SU-DHL-6 (cell line): ENCODE results near the gene NOTO.

Source experiments
- H2AFZ ChIP-seq: fragments of 200-600 bp; sonication (generic); 2 replicates; pipeline ENCODE4 v1.6.1; 2014; ENCODE audit warnings: low read depth, mild to moderate bottlenecking, moderate library complexity, mixed read lengths, antibody characterized with exemption, low read length; ENCODE audit not compliant: severe bottlenecking
- H3F3A ChIP-seq: fragments of 200-600 bp; shearing (Covaris generic); 2 replicates; pipeline ENCODE4 v1.6.0; 2016; ENCODE audit warnings: antibody characterized with exemption, mild to moderate bottlenecking; ENCODE audit not compliant: insufficient read depth
- H3K27ac ChIP-seq: fragments of 200-600 bp; sonication (generic); 2 replicates; pipeline ENCODE4 v1.5.1; 2016; ENCODE audit warnings: low read depth, mild to moderate bottlenecking, low read length, moderate library complexity, mixed read lengths
- H3K27me3 ChIP-seq: fragments of 200-600 bp; sonication (generic), shearing (Covaris generic); 2 replicates; pipeline ENCODE4 v1.6.0; 2014; ENCODE audit warnings: mild to moderate bottlenecking, low read length
- H3K36me3 ChIP-seq: fragments of 200-600 bp; sonication (generic); 2 replicates; pipeline ENCODE4 v1.6.1; 2014; ENCODE audit warnings: mild to moderate bottlenecking, low read length, mixed read lengths
- H3K4me2 ChIP-seq: fragments of 300-600, 200-600 bp; shearing (Covaris generic), sonication (generic); 2 replicates; pipeline ENCODE4 v1.6.0; 2014; ENCODE audit warnings: low read length, low read depth, mild to moderate bottlenecking; ENCODE audit not compliant: poor library complexity, severe bottlenecking
- H3K4me3 ChIP-seq: fragments of 200-600 bp; sonication (generic); 2 replicates; pipeline ENCODE4 v1.5.1; 2014; ENCODE audit warnings: antibody characterized with exemption, low read length, mild to moderate bottlenecking, mixed read lengths; ENCODE audit not compliant: insufficient read depth, poor library complexity, severe bottlenecking
- H3K79me2 ChIP-seq: fragments of 200-600 bp; sonication (generic); 2 replicates; pipeline ENCODE4 v1.6.1; 2014; ENCODE audit warnings: mild to moderate bottlenecking, low read length, moderate library complexity; ENCODE audit not compliant: insufficient read depth
- H3K9ac ChIP-seq: fragments of 200-600 bp; sonication (generic); 2 replicates; pipeline ENCODE4 v1.7.0; 2014; ENCODE audit warnings: mild to moderate bottlenecking, low read length
- H3K9me2 ChIP-seq: fragments of 200-600 bp; sonication (generic); replicated peaks from 2 replicates; pipeline ENCODE4 v1.6.1; 2014; ENCODE audit warnings: low read length; ENCODE audit not compliant: insufficient read depth
- H3K9me3 ChIP-seq: fragments of 200-600 bp; sonication (generic); 2 replicates; pipeline ENCODE4 v1.6.1; 2014; ENCODE audit warnings: low read length, mixed read lengths; ENCODE audit not compliant: insufficient read depth
- H4K20me1 ChIP-seq: fragments of 200-600 bp; sonication (generic); 2 replicates; pipeline ENCODE4 v1.6.1; 2014; ENCODE audit warnings: low read depth, mild to moderate bottlenecking, antibody characterized with exemption, low read length, moderate library complexity, mixed read lengths
- EZH2phosphoT487 ChIP-seq: fragments of 200-600 bp; sonication (generic), shearing (Covaris generic); conservative IDR thresholded peaks from 2 replicates; pipeline ENCODE4 v1.6.1; 2018; ENCODE audit warnings: mild to moderate bottlenecking, antibody characterized with exemption, low read length, moderate library complexity, mixed read lengths
- TF ChIP-seq, protein P1 (sequence below): fragments of 200-600 bp; sonication (generic); IDR thresholded peaks from one replicate; pipeline ENCODE4 v1.5.1; 2017; ENCODE audit warnings: antibody characterized with exemption, mild to moderate bottlenecking, low read length, moderate library complexity; ENCODE audit not compliant: insufficient read depth, poor library complexity, severe bottlenecking

Gene NOTO

DNA sequence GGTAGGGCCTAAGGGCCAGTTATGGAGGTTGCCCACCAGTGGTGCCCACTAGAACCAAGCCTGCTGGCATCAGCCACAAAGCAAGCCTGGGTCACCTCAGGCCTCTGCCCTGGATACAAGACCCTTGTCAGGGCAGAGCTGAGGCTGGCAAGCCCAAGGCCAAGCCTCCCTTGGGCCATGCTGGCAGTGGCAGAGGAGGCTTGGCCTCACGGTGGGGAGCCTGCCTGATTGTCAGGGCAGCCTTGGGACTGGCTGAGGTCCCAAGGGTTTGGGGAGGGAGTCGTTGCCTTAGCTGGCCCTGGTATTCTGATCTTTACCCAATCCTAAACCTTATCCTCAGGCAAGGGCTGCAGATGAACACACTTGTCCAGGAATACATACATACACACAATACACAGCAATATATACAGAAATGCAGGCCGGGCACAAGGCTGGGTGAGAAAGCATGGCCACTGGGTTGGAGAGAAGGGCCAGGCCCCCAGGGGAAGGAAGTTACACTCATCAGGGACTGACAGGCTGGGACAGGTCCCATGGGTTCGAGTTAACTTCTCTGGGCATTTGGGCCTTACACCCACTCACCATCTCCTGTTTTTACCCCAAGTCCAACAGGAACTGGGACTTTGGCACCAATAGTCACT, 52.8 kb downstream of the NOTO start:
- Histone ChIP-seq H3K9ac (no peak overlapping the region), H3K9me2 (no peaks in the 10 kb centered on the region), H3K27me3 (no peaks in the 10 kb centered on the region), H3K79me2 (no peaks in the 10 kb centered on the region), H2AFZ (no peak overlapping the region), H3K4me2 (no peak overlapping the region), H3F3A (peaks cover 20% of the 10 kb centered on the region), H3K4me3 (no peak overlapping the region), H4K20me1 (no peaks in the 10 kb centered on the region; the same call in 1 of the 2 replicates), H3K36me3 (peaks cover under 1% of the 10 kb centered on the region; the same call in 1 of the 2 replicates), H3K27ac (no peak overlapping the region), H3K9me3 (no peaks in the 10 kb centered on the region)
- TF ChIP-seq EZH2phosphoT487, result no peak
- TF ChIP-seq, protein P1, sequence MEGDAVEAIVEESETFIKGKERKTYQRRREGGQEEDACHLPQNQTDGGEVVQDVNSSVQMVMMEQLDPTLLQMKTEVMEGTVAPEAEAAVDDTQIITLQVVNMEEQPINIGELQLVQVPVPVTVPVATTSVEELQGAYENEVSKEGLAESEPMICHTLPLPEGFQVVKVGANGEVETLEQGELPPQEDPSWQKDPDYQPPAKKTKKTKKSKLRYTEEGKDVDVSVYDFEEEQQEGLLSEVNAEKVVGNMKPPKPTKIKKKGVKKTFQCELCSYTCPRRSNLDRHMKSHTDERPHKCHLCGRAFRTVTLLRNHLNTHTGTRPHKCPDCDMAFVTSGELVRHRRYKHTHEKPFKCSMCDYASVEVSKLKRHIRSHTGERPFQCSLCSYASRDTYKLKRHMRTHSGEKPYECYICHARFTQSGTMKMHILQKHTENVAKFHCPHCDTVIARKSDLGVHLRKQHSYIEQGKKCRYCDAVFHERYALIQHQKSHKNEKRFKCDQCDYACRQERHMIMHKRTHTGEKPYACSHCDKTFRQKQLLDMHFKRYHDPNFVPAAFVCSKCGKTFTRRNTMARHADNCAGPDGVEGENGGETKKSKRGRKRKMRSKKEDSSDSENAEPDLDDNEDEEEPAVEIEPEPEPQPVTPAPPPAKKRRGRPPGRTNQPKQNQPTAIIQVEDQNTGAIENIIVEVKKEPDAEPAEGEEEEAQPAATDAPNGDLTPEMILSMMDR, result no peak

DNA sequence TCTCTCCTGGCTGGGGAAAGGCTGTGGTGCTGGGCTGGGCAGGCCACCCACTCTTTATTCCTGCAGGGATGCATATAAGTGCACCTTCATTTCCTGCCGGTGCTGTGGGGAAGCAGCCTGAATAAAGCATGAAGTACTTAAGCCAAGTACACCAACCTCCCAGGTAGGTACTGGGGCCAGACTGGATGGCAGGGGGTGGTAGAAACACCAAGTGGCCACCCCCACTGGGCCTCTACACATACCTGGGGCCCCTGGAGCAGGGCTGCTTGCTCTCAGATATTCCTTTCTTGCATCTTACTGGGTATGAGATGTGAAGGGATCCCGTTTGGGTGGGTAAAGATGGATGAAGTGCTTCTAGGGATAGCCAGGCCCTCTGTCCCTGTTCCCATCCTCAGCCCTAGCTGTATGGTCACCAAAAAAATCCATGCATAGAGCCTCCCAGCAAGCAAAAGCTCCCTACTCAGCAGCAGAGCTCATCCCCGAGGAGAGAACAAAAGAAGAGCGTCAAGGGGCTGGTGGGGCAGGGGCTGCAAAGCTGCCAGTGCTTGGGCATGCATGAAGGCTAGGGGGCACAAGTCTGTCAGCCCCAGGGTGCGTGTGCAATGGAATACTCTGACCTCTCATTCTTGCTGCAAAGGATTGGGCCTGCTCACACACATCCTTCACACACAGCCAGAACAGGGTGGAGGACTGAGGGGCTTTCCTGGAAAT, 53.7 kb downstream of the NOTO start:
- TF ChIP-seq EZH2phosphoT487, result no peak
- TF ChIP-seq, protein P1, result no peak
- no peaks in the 10 kb centered on the region for H3K9me2 ChIP-seq
- no peak overlapping the region for H3K27ac ChIP-seq
- H2AFZ ChIP-seq, result no peak overlapping the region
- H3K9ac ChIP-seq, result no peak overlapping the region
- H3K36me3 ChIP-seq, result no peaks in the 10 kb centered on the region; the same call in 1 of the 2 replicates
- H3K4me2 ChIP-seq, result no peak overlapping the region
- H3K79me2 ChIP-seq, result no peaks in the 10 kb centered on the region
- peaks cover 20% of the 10 kb centered on the region for H3F3A ChIP-seq
- no peak overlapping the region for H3K4me3 ChIP-seq
- H4K20me1 ChIP-seq, result no peaks in the 10 kb centered on the region; the same call in 1 of the 2 replicates
- H3K9me3 ChIP-seq, result no peaks in the 10 kb centered on the region
- no peaks in the 10 kb centered on the region for H3K27me3 ChIP-seq

DNA sequence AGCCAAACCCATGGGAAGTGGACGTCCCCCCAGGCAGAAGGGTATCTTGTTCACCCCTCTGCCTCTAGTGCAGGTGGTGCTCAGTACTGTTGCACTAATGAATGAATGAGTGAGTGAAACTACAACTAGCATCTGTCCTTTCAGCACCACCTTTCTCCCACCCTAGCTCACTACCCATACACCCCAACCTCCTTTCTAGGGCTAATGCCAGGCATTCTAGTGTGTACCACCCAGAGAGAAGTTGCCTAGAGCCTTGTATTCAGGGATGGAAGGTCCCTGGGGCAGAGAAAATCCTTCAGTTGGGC, 54.2 kb downstream of the NOTO start:
- no peaks in the 10 kb centered on the region for H3K27me3 ChIP-seq
- H3K9me2 ChIP-seq, result no peaks in the 10 kb centered on the region
- H3K79me2 ChIP-seq, result no peaks in the 10 kb centered on the region
- H3K9me3 ChIP-seq, result no peaks in the 10 kb centered on the region
- no peaks in the 10 kb centered on the region; the same call in 1 of the 2 replicates for H3K36me3 ChIP-seq
- H2AFZ ChIP-seq, result no peak overlapping the region
- no peak overlapping the region for H3K27ac ChIP-seq
- no peak overlapping the region for H3K4me3 ChIP-seq
- TF ChIP-seq, protein P1, result no peak
- TF ChIP-seq EZH2phosphoT487, result no peak
- no peak overlapping the region for H3K9ac ChIP-seq
- peaks cover 20% of the 10 kb centered on the region for H3F3A ChIP-seq
- no peaks in the 10 kb centered on the region; the same call in 1 of the 2 replicates for H4K20me1 ChIP-seq
- no peak overlapping the region for H3K4me2 ChIP-seq
